K562 (cell line): ENCODE data around the gene MCM7. TPM values are rescaled to one million over a fixed set of nuclear protein-coding genes. Genes with fewer than 3 reads are reported as not detected.
A peak's percentile ranks its signal among the peaks of the same experiment; 100 is the strongest.

Source experiments
- BRCA1 ChIP-seq, 2 experiments: fragments of 450-650 bp in 1 of 2; sonication (generic) in 1 of 2; formaldehyde crosslinking in 1 of 2; IDR thresholded peaks; 2 replicates each; pipeline versions ENCODE4 v1.5.0 to v1.6.1; 2017 to 2020; ENCODE audit warnings: mild to moderate bottlenecking in 1 of 2, missing genetic modification reagents in 1 of 2
- CHD2 ChIP-seq: IDR thresholded peaks from 2 replicates; pipeline ENCODE4 v1.6.1; 2011; ENCODE audit warnings: low read depth, low read length
- CREB1 ChIP-seq, 2 experiments: sonication (generic) in 1 of 2; formaldehyde crosslinking in 1 of 2; IDR thresholded peaks; 2 replicates each; pipeline versions ENCODE4 v1.6.1 to v1.8.0; 2012 to 2022; ENCODE audit warnings: inconsistent platforms in 1 of 2, mild to moderate bottlenecking in 1 of 2, missing genetic modification reagents in 1 of 2, moderate library complexity in 1 of 2
- MAFK ChIP-seq: IDR thresholded peaks from 2 replicates; pipeline ENCODE4 v1.6.1; 2011; ENCODE audit warnings: low read length, improper control_type of control experiment
- PCBP1 ChIP-seq: fragments of 200-400 bp; formaldehyde crosslinking; IDR thresholded peaks from 2 replicates; pipeline ENCODE4 v1.6.1; 2018; ENCODE audit warnings: mild to moderate bottlenecking, low read depth, low read length; ENCODE audit not compliant: poor library complexity, severe bottlenecking
- PHB ChIP-seq: fragments of 250-450 bp; sonication (Bioruptor Pico); IDR thresholded peaks from 2 replicates; pipeline ENCODE4 v1.5.0; 2021
- PML ChIP-seq: IDR thresholded peaks from 2 replicates; pipeline ENCODE4 v1.6.1; 2012; ENCODE audit warnings: low read length, inconsistent platforms
- RUNX1 ChIP-seq: sonication (generic); IDR thresholded peaks from 2 replicates; pipeline ENCODE4 v1.6.1; 2016; ENCODE audit warnings: antibody characterized with exemption, low read depth
- TCFL5 ChIP-seq: fragments of 250-450 bp; sonication (Bioruptor Pico); conservative IDR thresholded peaks from 2 replicates; pipeline ENCODE4 v1.6.1; 2021; ENCODE audit warnings: mild to moderate bottlenecking, moderate library complexity, matching md5 sums
- XRCC5 ChIP-seq: fragments of 200-400 bp; formaldehyde crosslinking; IDR thresholded peaks from 2 replicates; pipeline ENCODE4 v1.6.1; 2017; ENCODE audit warnings: low read depth, mild to moderate bottlenecking, low read length
- ZFP30 ChIP-seq: fragments of 250-450 bp; sonication (Bioruptor Pico); IDR thresholded peaks from 2 replicates; pipeline ENCODE4 v1.8.0; 2022; ENCODE audit warnings: moderate library complexity, mild to moderate bottlenecking, inconsistent platforms, borderline replicate concordance
- ZNF124 ChIP-seq: sonication (generic); formaldehyde crosslinking; IDR thresholded peaks from 2 replicates; pipeline ENCODE4 v1.8.1; 2022; ENCODE audit warnings: missing genetic modification reagents
- ZZZ3 ChIP-seq: fragments of 450-650 bp; IDR thresholded peaks from 2 replicates; pipeline ENCODE4 v1.6.1; 2016; ENCODE audit warnings: antibody characterized with exemption, mild to moderate bottlenecking, moderate library complexity
- polyA plus RNA-seq, 8 experiments: library from polyadenylated mRNA; depleted of rRNA in 4 of 8; stranded (reverse) in 5 of 8; unstranded in 3 of 8; fragments of >200 nt; fragmentation: Nextera tagmentation in 2 of 8; fragmentation: Illumina TruSeq in 1 of 8; extraction: Ambion mirVana in 2 of 8; extraction: Trizol in 1 of 8; gene quantifications; 2 replicates each; pipeline versions ENCODE4 v1.2.1 to v1.2.3, GENCODE V29; 2011 to 2014; ENCODE audit warnings: inconsistent platforms in 1 of 8, missing spikeins in 1 of 8
- total RNA-seq, 7 experiments: library from RNA; depleted of rRNA in 6 of 7; stranded (reverse); fragments of >200 nt in 6 of 7; fragmentation: Illumina TruSeq in 2 of 7; extraction: Trizol in 2 of 7; gene quantifications; 2 replicates each; pipeline versions ENCODE4 v1.2.1 to v1.2.3, GENCODE V29; 2011 to 2021; ENCODE audit warnings: low replicate concordance in 1 of 7
- TF ChIP-seq, protein P1 (sequence below), 2 experiments: fragments of 150-350 bp in 1 of 2; IDR thresholded peaks; 2 replicates each; pipeline ENCODE4 v1.6.1; 2012 to 2016; ENCODE audit warnings: low read depth in 2 of 2, low read length in 2 of 2, mild to moderate bottlenecking in 1 of 2, moderate library complexity in 1 of 2

The MCM7 gene
- total and polyA plus RNA-seq, 9 of the 15 experiments (the other 6 are each of a cell fraction or from before 2014, with no cell fraction given), result 329 to 856 (median 437) TPM

DNA sequence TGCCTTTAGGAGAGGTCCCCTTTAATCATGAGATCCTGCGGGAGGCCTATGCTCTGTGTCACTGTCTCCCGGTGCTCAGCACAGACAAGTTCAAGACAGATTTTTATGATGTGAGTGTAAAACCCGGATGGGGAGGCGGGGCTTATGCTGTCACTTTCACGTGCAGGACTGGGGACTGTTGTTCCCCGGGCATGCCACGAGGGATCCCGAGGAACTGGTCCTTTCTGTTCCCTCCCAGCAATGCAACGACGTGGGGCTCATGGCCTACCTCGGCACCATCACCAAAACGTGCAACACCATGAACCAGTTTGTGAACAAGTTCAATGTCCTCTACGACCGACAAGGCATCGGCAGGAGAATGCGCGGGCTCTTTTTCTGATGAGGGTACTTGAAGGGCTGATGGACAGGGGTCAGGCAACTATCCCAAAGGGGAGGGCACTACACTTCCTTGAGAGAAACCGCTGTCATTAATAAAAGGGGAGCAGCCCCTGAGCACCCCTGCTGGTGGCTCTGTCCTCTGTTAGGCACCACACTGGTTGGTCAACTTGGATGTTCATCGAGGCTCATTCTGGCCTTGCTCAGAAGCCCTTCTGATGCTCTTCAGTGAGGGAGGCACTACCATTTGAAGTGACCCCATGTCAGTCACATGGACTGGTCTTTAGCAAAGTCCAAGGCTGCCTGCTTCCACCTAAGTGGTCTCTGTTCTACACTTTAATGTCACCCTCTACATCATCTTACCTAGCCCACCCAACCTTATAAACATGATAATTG is 9.6 kb downstream of the MCM7 start (continued):
- TF ChIP-seq TCFL5 (CRISPR knock-in tag) (no peak), ZFP30 (CRISPR knock-in tag) (no peak), ZNF124 (CRISPR knock-in tag) (no peak), XRCC5 (0 out of 2 replicates have a peak, but pooled peaks have one; percentile 61), MAFK (0 out of 2 replicates have a peak, but pooled peaks have one; percentile 1), PHB (peak; percentile 86; the same call in 1 of the 2 replicates), PML (peak; percentile 63), BRCA1 (IDR thresholded peaks at IDR 0.05) (no peak), BRCA1 (CRISPR knock-in tag; IDR thresholded peaks at IDR 0.05) (no peak), CHD2 (peak; percentile 20; the same call in 1 of the 2 replicates), CREB1 (IDR thresholded peaks at IDR 0.05) (no peak; the same call in 1 of the 2 replicates), CREB1 (CRISPR knock-in tag; IDR thresholded peaks at IDR 0.05) (no peak), RUNX1 (0 out of 2 replicates have a peak, but pooled peaks have one; percentile 45), PCBP1 (no peak), ZZZ3 (no peak)
- TF ChIP-seq, protein P1, sequence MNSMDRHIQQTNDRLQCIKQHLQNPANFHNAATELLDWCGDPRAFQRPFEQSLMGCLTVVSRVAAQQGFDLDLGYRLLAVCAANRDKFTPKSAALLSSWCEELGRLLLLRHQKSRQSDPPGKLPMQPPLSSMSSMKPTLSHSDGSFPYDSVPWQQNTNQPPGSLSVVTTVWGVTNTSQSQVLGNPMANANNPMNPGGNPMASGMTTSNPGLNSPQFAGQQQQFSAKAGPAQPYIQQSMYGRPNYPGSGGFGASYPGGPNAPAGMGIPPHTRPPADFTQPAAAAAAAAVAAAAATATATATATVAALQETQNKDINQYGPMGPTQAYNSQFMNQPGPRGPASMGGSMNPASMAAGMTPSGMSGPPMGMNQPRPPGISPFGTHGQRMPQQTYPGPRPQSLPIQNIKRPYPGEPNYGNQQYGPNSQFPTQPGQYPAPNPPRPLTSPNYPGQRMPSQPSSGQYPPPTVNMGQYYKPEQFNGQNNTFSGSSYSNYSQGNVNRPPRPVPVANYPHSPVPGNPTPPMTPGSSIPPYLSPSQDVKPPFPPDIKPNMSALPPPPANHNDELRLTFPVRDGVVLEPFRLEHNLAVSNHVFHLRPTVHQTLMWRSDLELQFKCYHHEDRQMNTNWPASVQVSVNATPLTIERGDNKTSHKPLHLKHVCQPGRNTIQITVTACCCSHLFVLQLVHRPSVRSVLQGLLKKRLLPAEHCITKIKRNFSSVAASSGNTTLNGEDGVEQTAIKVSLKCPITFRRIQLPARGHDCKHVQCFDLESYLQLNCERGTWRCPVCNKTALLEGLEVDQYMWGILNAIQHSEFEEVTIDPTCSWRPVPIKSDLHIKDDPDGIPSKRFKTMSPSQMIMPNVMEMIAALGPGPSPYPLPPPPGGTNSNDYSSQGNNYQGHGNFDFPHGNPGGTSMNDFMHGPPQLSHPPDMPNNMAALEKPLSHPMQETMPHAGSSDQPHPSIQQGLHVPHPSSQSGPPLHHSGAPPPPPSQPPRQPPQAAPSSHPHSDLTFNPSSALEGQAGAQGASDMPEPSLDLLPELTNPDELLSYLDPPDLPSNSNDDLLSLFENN (IDR thresholded peaks at IDR 0.05; ENCODE audit: low read depth in 2 of 2, low read length in 2 of 2), result 0 out of 4 replicates have a peak, but pooled peaks of 1 of the 2 experiments have one; percentile 22
